GM12878 (cell line): ENCODE measurements around the gene CACYBP. TPM values are rescaled to one million over a fixed set of nuclear protein-coding genes. Genes with fewer than 3 reads are reported as not detected.

Experiments
- DPF2 ChIP-seq: fragments of 450-650 bp; IDR thresholded peaks from 2 replicates; pipeline ENCODE4 v1.6.1; 2017; ENCODE audit warnings: mild to moderate bottlenecking
- EP300 ChIP-seq, 2 experiments: fragments of 150-350 bp in 1 of 2; IDR thresholded peaks; 2 replicates each; pipeline ENCODE4 v1.6.1; 2011 to 2012; ENCODE audit warnings: low read depth in 2 of 2, low read length in 2 of 2, borderline replicate concordance in 1 of 2, improper control_type of control experiment in 1 of 2, inconsistent platforms in 1 of 2; ENCODE audit not compliant: control insufficient read depth in 1 of 2
- KDM1A ChIP-seq: fragments of 200-600 bp; sonication (generic); IDR thresholded peaks from 2 replicates; pipeline ENCODE4 v1.6.1; 2016; ENCODE audit warnings: borderline replicate concordance
- NR2C2 ChIP-seq: IDR thresholded peaks from 2 replicates; pipeline ENCODE4 v1.6.1; 2011; ENCODE audit warnings: borderline replicate concordance, low read depth; ENCODE audit not compliant: control insufficient read depth, insufficient read length
- PML ChIP-seq: IDR thresholded peaks from 2 replicates; pipeline ENCODE4 v1.6.1; 2012; ENCODE audit warnings: low read length, inconsistent platforms
- RUNX3 ChIP-seq: IDR thresholded peaks from 2 replicates; pipeline ENCODE4 v1.6.1; 2012; ENCODE audit warnings: low read length, inconsistent platforms
- SREBF1 ChIP-seq: IDR thresholded peaks from 2 replicates; pipeline ENCODE4 v1.6.1; 2012; ENCODE audit warnings: mild to moderate bottlenecking, low read length
- ZNF384 ChIP-seq: IDR thresholded peaks from 2 replicates; pipeline ENCODE4 v1.6.1; 2012; ENCODE audit warnings: low read depth, mild to moderate bottlenecking, low read length, improper control_type of control experiment, borderline replicate concordance
- ZSCAN29 ChIP-seq: fragments of 450-650 bp; IDR thresholded peaks from 2 replicates; pipeline ENCODE4 v1.6.1; 2017; ENCODE audit warnings: mild to moderate bottlenecking, moderate library complexity
- polyA plus RNA-seq, 11 experiments: library from polyadenylated mRNA; depleted of rRNA in 4 of 11; unstranded in 6 of 11; stranded (reverse) in 5 of 11; fragments of >200 nt; fragmentation: Nextera tagmentation in 4 of 11; fragmentation: Illumina TruSeq in 1 of 11; extraction: Ambion mirVana in 4 of 11; extraction: Trizol in 1 of 11; gene quantifications; 1 replicate in 1 of 11; 2 replicates in 10 of 11; pipeline versions ENCODE4 v1.2.1 to v1.2.3, GENCODE V29; 2011 to 2016; ENCODE audit warnings: inconsistent platforms in 2 of 11, missing spikeins in 2 of 11, low read depth in 1 of 11
- total RNA-seq, 4 experiments: library from RNA; depleted of rRNA in 3 of 4; stranded (reverse); fragments of >200 nt in 3 of 4; fragmentation: Illumina TruSeq in 1 of 4; extraction: Trizol in 1 of 4; gene quantifications; 2 replicates each; pipeline versions ENCODE4 v1.2.1 to v1.2.3, GENCODE V29; 2013 to 2021
- TF ChIP-seq, protein P1 (sequence below): IDR thresholded peaks from 2 replicates; pipeline ENCODE4 v1.6.1; 2012; ENCODE audit warnings: improper control_type of control experiment, low read depth, low read length; ENCODE audit not compliant: insufficient replicate concordance
- TF ChIP-seq, protein P2 (sequence below): fragments of 150-350 bp; IDR thresholded peaks from 2 replicates; pipeline ENCODE4 v1.6.1; 2016; ENCODE audit warnings: low read depth, low read length
- TF ChIP-seq, protein P3 (sequence below): fragments of 450-650 bp; formaldehyde crosslinking; IDR thresholded peaks from 2 replicates; pipeline ENCODE4 v1.4.0; 2022; ENCODE audit warnings: mild to moderate bottlenecking, moderate library complexity
- TF ChIP-seq, protein P4 (sequence below): fragments of 450-650 bp; conservative IDR thresholded peaks from 2 replicates; pipeline ENCODE4 v1.6.1; 2017; ENCODE audit warnings: mild to moderate bottlenecking, moderate library complexity

Gene CACYBP
- total and polyA plus RNA-seq, 10 of the 15 experiments (the other 5 are each of a cell fraction or from before 2014, with no cell fraction given), result 77.7 to 488 (median 218) TPM

DNA sequence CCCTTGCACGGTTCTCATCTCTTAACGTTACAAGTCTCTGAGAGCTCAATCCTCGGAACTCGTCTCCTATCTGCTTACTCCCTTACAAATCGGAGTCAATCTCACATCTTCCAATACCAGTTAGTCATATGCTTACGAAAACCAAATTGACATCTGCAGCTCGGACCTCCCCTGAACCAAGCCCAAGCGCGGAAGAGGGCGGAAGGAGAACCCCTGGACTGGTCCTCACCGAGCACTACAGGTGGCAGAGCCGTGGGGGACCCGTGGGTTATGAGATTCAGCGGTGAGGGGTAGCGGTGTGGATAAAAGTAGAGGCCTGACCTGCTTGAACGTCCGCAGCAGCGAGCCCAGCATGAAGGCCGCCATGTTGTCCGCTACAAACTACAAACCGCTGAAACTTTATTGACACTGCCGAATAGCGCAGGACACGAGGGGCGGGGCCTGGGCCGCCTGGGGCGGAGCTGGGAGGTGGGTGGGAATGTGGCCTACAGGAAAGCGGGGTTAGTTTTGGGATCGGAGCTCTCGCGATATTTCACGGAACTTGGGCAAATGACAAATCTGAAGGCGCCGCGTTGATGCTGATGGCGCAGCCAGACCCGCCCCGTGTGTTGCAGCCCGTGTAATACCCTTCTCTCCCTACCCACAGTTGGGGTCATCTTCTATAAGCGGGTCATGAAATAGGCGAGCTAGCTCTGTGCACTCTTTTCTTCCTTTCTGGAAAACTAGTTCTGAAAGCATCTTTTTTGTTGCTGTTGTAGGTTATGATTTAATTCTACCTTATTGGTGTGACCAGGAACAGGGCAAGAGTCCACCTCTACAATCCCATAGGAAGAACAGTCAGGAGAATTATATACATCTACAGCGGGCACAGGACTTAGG lies 23.5 kb downstream of the CACYBP start, which contains the start of gene MRPS14 (continued):
- TF ChIP-seq, protein P1, sequence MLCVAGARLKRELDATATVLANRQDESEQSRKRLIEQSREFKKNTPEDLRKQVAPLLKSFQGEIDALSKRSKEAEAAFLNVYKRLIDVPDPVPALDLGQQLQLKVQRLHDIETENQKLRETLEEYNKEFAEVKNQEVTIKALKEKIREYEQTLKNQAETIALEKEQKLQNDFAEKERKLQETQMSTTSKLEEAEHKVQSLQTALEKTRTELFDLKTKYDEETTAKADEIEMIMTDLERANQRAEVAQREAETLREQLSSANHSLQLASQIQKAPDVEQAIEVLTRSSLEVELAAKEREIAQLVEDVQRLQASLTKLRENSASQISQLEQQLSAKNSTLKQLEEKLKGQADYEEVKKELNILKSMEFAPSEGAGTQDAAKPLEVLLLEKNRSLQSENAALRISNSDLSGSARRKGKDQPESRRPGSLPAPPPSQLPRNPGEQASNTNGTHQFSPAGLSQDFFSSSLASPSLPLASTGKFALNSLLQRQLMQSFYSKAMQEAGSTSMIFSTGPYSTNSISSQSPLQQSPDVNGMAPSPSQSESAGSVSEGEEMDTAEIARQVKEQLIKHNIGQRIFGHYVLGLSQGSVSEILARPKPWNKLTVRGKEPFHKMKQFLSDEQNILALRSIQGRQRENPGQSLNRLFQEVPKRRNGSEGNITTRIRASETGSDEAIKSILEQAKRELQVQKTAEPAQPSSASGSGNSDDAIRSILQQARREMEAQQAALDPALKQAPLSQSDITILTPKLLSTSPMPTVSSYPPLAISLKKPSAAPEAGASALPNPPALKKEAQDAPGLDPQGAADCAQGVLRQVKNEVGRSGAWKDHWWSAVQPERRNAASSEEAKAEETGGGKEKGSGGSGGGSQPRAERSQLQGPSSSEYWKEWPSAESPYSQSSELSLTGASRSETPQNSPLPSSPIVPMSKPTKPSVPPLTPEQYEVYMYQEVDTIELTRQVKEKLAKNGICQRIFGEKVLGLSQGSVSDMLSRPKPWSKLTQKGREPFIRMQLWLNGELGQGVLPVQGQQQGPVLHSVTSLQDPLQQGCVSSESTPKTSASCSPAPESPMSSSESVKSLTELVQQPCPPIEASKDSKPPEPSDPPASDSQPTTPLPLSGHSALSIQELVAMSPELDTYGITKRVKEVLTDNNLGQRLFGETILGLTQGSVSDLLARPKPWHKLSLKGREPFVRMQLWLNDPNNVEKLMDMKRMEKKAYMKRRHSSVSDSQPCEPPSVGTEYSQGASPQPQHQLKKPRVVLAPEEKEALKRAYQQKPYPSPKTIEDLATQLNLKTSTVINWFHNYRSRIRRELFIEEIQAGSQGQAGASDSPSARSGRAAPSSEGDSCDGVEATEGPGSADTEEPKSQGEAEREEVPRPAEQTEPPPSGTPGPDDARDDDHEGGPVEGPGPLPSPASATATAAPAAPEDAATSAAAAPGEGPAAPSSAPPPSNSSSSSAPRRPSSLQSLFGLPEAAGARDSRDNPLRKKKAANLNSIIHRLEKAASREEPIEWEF, result no peak
- TF ChIP-seq SREBF1, result no peak
- peak; percentile 87 for TF ChIP-seq PML
- no peak for TF ChIP-seq ZSCAN29
- TF ChIP-seq KDM1A, result no peak
- no peak for TF ChIP-seq NR2C2
- no peak for TF ChIP-seq EP300 (IDR thresholded peaks at IDR 0.05; ENCODE audit: borderline replicate concordance in 1 of 2, control insufficient read depth in 1 of 2, low read depth in 2 of 2, low read length in 2 of 2)
- TF ChIP-seq ZNF384, result peak; percentile 64; the same call in 1 of the 2 replicates
- peak; percentile 99 for TF ChIP-seq RUNX3
- TF ChIP-seq, protein P2, sequence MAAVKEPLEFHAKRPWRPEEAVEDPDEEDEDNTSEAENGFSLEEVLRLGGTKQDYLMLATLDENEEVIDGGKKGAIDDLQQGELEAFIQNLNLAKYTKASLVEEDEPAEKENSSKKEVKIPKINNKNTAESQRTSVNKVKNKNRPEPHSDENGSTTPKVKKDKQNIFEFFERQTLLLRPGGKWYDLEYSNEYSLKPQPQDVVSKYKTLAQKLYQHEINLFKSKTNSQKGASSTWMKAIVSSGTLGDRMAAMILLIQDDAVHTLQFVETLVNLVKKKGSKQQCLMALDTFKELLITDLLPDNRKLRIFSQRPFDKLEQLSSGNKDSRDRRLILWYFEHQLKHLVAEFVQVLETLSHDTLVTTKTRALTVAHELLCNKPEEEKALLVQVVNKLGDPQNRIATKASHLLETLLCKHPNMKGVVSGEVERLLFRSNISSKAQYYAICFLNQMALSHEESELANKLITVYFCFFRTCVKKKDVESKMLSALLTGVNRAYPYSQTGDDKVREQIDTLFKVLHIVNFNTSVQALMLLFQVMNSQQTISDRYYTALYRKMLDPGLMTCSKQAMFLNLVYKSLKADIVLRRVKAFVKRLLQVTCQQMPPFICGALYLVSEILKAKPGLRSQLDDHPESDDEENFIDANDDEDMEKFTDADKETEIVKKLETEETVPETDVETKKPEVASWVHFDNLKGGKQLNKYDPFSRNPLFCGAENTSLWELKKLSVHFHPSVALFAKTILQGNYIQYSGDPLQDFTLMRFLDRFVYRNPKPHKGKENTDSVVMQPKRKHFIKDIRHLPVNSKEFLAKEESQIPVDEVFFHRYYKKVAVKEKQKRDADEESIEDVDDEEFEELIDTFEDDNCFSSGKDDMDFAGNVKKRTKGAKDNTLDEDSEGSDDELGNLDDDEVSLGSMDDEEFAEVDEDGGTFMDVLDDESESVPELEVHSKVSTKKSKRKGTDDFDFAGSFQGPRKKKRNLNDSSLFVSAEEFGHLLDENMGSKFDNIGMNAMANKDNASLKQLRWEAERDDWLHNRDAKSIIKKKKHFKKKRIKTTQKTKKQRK, result no peak
- TF ChIP-seq, protein P3, sequence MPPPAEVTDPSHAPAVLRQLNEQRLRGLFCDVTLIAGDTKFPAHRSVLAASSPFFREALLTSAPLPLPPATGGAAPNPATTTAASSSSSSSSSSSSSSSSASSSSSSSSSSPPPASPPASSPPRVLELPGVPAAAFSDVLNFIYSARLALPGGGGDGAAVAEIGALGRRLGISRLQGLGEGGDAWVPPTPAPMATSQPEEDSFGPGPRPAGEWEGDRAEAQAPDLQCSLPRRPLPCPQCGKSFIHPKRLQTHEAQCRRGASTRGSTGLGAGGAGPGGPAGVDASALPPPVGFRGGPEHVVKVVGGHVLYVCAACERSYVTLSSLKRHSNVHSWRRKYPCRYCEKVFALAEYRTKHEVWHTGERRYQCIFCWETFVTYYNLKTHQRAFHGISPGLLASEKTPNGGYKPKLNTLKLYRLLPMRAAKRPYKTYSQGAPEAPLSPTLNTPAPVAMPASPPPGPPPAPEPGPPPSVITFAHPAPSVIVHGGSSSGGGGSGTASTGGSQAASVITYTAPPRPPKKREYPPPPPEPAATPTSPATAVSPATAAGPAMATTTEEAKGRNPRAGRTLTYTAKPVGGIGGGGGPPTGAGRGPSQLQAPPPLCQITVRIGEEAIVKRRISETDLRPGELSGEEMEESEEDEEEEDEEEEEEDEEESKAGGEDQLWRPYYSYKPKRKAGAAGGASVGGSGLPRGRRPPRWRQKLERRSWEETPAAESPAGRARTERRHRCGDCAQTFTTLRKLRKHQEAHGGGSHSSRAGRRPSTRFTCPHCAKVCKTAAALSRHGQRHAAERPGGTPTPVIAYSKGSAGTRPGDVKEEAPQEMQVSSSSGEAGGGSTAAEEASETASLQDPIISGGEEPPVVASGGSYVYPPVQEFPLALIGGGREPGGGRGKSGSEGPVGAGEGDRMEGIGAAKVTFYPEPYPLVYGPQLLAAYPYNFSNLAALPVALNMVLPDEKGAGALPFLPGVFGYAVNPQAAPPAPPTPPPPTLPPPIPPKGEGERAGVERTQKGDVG (CRISPR knock-in tag), result no peak
- TF ChIP-seq, protein P4, sequence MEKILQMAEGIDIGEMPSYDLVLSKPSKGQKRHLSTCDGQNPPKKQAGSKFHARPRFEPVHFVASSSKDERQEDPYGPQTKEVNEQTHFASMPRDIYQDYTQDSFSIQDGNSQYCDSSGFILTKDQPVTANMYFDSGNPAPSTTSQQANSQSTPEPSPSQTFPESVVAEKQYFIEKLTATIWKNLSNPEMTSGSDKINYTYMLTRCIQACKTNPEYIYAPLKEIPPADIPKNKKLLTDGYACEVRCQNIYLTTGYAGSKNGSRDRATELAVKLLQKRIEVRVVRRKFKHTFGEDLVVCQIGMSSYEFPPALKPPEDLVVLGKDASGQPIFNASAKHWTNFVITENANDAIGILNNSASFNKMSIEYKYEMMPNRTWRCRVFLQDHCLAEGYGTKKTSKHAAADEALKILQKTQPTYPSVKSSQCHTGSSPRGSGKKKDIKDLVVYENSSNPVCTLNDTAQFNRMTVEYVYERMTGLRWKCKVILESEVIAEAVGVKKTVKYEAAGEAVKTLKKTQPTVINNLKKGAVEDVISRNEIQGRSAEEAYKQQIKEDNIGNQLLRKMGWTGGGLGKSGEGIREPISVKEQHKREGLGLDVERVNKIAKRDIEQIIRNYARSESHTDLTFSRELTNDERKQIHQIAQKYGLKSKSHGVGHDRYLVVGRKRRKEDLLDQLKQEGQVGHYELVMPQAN, result peak; percentile 67
- 0 out of 2 replicates have a peak, but pooled peaks have one; percentile 7 for TF ChIP-seq DPF2
